K562 (cell line): ENCODE data around the gene HSPA1B. TPM values are rescaled to one million over a fixed set of nuclear protein-coding genes. Genes with fewer than 3 reads are reported as not detected.

Experiments used
- BMI1 ChIP-seq: fragments of 150-350 bp; IDR thresholded peaks from 2 replicates; pipeline ENCODE4 v1.6.1; 2014; ENCODE audit warnings: low read length
- BRD4 ChIP-seq: fragments of 200-600 bp; sonication (generic); IDR thresholded peaks from 2 replicates; pipeline ENCODE4 v1.6.1; 2017; ENCODE audit warnings: inconsistent platforms
- CTCF ChIP-seq, 3 experiments: IDR thresholded peaks in 2 of 3; conservative IDR thresholded peaks in 1 of 3; 2 replicates each; pipeline ENCODE4 v1.5.1; 2011 to 2012; ENCODE audit warnings: low read length in 3 of 3, mild to moderate bottlenecking in 3 of 3, control low read depth in 2 of 3, improper control_type of control experiment in 1 of 3, inconsistent platforms in 1 of 3, low read depth in 1 of 3, mixed read lengths in 1 of 3, moderate library complexity in 1 of 3; ENCODE audit not compliant: insufficient read depth in 2 of 3
- EZH2 ChIP-seq: IDR thresholded peaks from 2 replicates; pipeline ENCODE4 v1.6.1; 2012; ENCODE audit warnings: low read depth, mild to moderate bottlenecking, inconsistent platforms, low read length, borderline replicate concordance
- FOXK2 ChIP-seq, 2 experiments: fragments of 450-650 bp; IDR thresholded peaks in 1 of 2; conservative IDR thresholded peaks in 1 of 2; 2 replicates each; pipeline ENCODE4 v1.6.1; 2016; ENCODE audit warnings: low read depth in 2 of 2, mild to moderate bottlenecking in 1 of 2
- HDAC2 ChIP-seq: fragments of 450-650 bp; IDR thresholded peaks from 2 replicates; pipeline ENCODE4 v1.6.1; 2016; ENCODE audit warnings: mild to moderate bottlenecking
- HMBOX1 ChIP-seq: sonication (generic); IDR thresholded peaks from 2 replicates; pipeline ENCODE4 v1.6.1; 2016
- MEIS2 ChIP-seq: fragments of 450-650 bp; IDR thresholded peaks from 2 replicates; pipeline ENCODE4 v1.6.1; 2014; ENCODE audit warnings: mild to moderate bottlenecking; ENCODE audit not compliant: partially characterized antibody
- OTX1 ChIP-seq: fragments of 450-650 bp; formaldehyde crosslinking; IDR thresholded peaks from 2 replicates; pipeline ENCODE4 v1.4.0; 2022; ENCODE audit warnings: mild to moderate bottlenecking
- PHF20 ChIP-seq: fragments of 450-650 bp; IDR thresholded peaks from 2 replicates; pipeline ENCODE4 v1.6.1; 2018; ENCODE audit not compliant: partially characterized antibody
- SMARCA5 ChIP-seq: fragments of 450-650 bp; IDR thresholded peaks from 2 replicates; pipeline ENCODE4 v1.6.1; 2016
- SREBF2 ChIP-seq: sonication (generic); formaldehyde crosslinking; IDR thresholded peaks from 2 replicates; pipeline ENCODE4 v1.4.0; 2020; ENCODE audit warnings: mild to moderate bottlenecking, missing genetic modification reagents
- SRF ChIP-seq, 2 experiments: fragments of 250-450, 450-650 bp in 1 of 2; sonication (Bioruptor Pico) in 1 of 2; sonication (generic) in 1 of 2; formaldehyde crosslinking; IDR thresholded peaks; 2 replicates each; pipeline versions ENCODE4 v1.5.0 to v1.5.1; 2020 to 2022; ENCODE audit warnings: mild to moderate bottlenecking in 1 of 2, missing genetic modification reagents in 1 of 2
- TAF1 ChIP-seq: IDR thresholded peaks from 2 replicates; pipeline ENCODE4 v1.6.1; 2011; ENCODE audit warnings: mild to moderate bottlenecking, low read length, moderate library complexity; ENCODE audit not compliant: insufficient read depth, control insufficient read depth, severe bottlenecking; ENCODE audit errors: extremely low read depth
- TCF7L2 ChIP-seq: fragments of 150-350 bp; IDR thresholded peaks from 2 replicates; pipeline ENCODE4 v1.6.1; 2016; ENCODE audit warnings: low read depth, mild to moderate bottlenecking, low read length, moderate library complexity
- TGIF2 ChIP-seq: sonication (generic); formaldehyde crosslinking; IDR thresholded peaks from 2 replicates; pipeline ENCODE4 v1.8.1; 2022; ENCODE audit warnings: mild to moderate bottlenecking, missing genetic modification reagents, moderate library complexity
- YY1 ChIP-seq, 3 experiments: IDR thresholded peaks; 2 replicates each; pipeline ENCODE4 v1.6.1; 2011; ENCODE audit warnings: low read length in 2 of 3, mild to moderate bottlenecking in 2 of 3, moderate library complexity in 2 of 3, borderline replicate concordance in 1 of 3, control low read depth in 1 of 3, low read depth in 1 of 3; ENCODE audit not compliant: insufficient read depth in 3 of 3, insufficient replicate concordance in 2 of 3, control insufficient read depth in 1 of 3, insufficient read length in 1 of 3; ENCODE audit errors: extremely low read depth in 1 of 3
- ZBTB12 ChIP-seq: fragments of 250-450 bp; sonication (Bioruptor Pico); IDR thresholded peaks from 2 replicates; pipeline ENCODE4 v1.4.0; 2020
- ZBTB2 ChIP-seq: fragments of 450-650 bp; IDR thresholded peaks from 2 replicates; pipeline ENCODE4 v1.6.1; 2016; ENCODE audit warnings: antibody characterized with exemption
- ZFP1 ChIP-seq: fragments of 450-650 bp; formaldehyde crosslinking; IDR thresholded peaks from 2 replicates; pipeline ENCODE4 v1.4.0; 2020; ENCODE audit warnings: mild to moderate bottlenecking, mixed read lengths
- ZNF184 ChIP-seq: sonication (generic); formaldehyde crosslinking; IDR thresholded peaks from 2 replicates; pipeline ENCODE4 v1.5.0; 2020; ENCODE audit warnings: missing genetic modification reagents
- ZNF431 ChIP-seq: sonication (generic); formaldehyde crosslinking; IDR thresholded peaks from 2 replicates; pipeline ENCODE4 v1.8.0; 2022; ENCODE audit warnings: mild to moderate bottlenecking, missing genetic modification reagents
- ZSCAN32 ChIP-seq: fragments of 450-650 bp; formaldehyde crosslinking; IDR thresholded peaks from 2 replicates; pipeline ENCODE4 v1.4.0; 2020; ENCODE audit warnings: mild to moderate bottlenecking, moderate library complexity
- polyA plus RNA-seq, 8 experiments: library from polyadenylated mRNA; depleted of rRNA in 4 of 8; stranded (reverse) in 5 of 8; unstranded in 3 of 8; fragments of >200 nt; fragmentation: Nextera tagmentation in 2 of 8; fragmentation: Illumina TruSeq in 1 of 8; extraction: Ambion mirVana in 2 of 8; extraction: Trizol in 1 of 8; gene quantifications; 2 replicates each; pipeline versions ENCODE4 v1.2.1 to v1.2.3, GENCODE V29; 2011 to 2014; ENCODE audit warnings: inconsistent platforms in 1 of 8, missing spikeins in 1 of 8
- total RNA-seq, 7 experiments: library from RNA; depleted of rRNA in 6 of 7; stranded (reverse); fragments of >200 nt in 6 of 7; fragmentation: Illumina TruSeq in 2 of 7; extraction: Trizol in 2 of 7; gene quantifications; 2 replicates each; pipeline versions ENCODE4 v1.2.1 to v1.2.3, GENCODE V29; 2011 to 2021; ENCODE audit warnings: low replicate concordance in 1 of 7

HSPA1B gene
- total and polyA plus RNA-seq, 9 of the 15 experiments (the other 6 are each of a cell fraction or from before 2014, with no cell fraction given) = 0.27 to 227 (median 51.2) TPM

- TF ChIP-seq YY1 (IDR thresholded peaks at IDR 0.05; ENCODE audit: borderline replicate concordance in 1 of 3, control insufficient read depth in 1 of 3, extremely low read depth in 1 of 3, insufficient read depth in 3 of 3, insufficient read length in 1 of 3, insufficient replicate concordance in 2 of 3, low read depth in 1 of 3, low read length in 2 of 3) (peak; percentile 30 to 90 (median 76)), ZSCAN32 (CRISPR knock-in tag) (peak; percentile 61; the same call in 1 of the 2 replicates), FOXK2 (conservative IDR thresholded peaks at IDR 0.05 in 1 of 2, IDR thresholded peaks at IDR 0.05 in 1 of 2; ENCODE audit: low read depth in 2 of 2) (peak in 1 of 2 experiments; percentile 86; a peak in 2 of 4 replicates), EZH2 (no peak), CTCF (IDR thresholded peaks at IDR 0.05 in 2 of 3, conservative IDR thresholded peaks at IDR 0.05 in 1 of 3; ENCODE audit: insufficient read depth in 2 of 3, low read depth in 1 of 3, low read length in 3 of 3) (0 out of 6 replicates have a peak, but pooled peaks of 1 of the 3 experiments have one; percentile 1), ZNF184 (CRISPR knock-in tag) (no peak), SREBF2 (CRISPR knock-in tag) (no peak), OTX1 (CRISPR knock-in tag) (peak; percentile 84), TGIF2 (no peak), BRD4 (no peak), HMBOX1 (peak; percentile 80), SRF (CRISPR knock-in tag; IDR thresholded peaks at IDR 0.05) (peak; percentile 73 to 92; a peak in 3 of 4 replicates), HDAC2 (peak; percentile 69; the same call in 1 of the 2 replicates), MEIS2 (peak; percentile 69), PHF20 (no peak), ZNF431 (CRISPR knock-in tag) (no peak), BMI1 (no peak), TAF1 (peak; percentile 75), ZBTB12 (CRISPR knock-in tag) (peak; percentile 52; the same call in 1 of the 2 replicates), TCF7L2 (peak; percentile 61; the same call in 1 of the 2 replicates), SMARCA5 (0 out of 2 replicates have a peak, but pooled peaks have one; percentile 79), ZBTB2 (peak; percentile 49; the same call in 1 of the 2 replicates), ZFP1 (peak; percentile 46; the same call in 1 of the 2 replicates)
These were observed 12.9 kb upstream of the HSPA1B start (continued) for GRCh38 chr6:31814677-31815024.
